Breast epithelium (tissue), 4 donors: ENCODE measurements around the gene CADPS. TPM values are rescaled to one million over a fixed set of nuclear protein-coding genes. Genes with fewer than 3 reads are reported as not detected.

Experiments
- DNase-seq, 2 donors: peaks; one replicate each; pipeline ENCODE4 v3.0.0-alpha.2; 2019; ENCODE audit warnings: low spot score in 2 of 2
- H3K27ac ChIP-seq, 2 donors: fragments of 200-600 bp; sonication (generic) in 1 of 2; one replicate each; pipeline ENCODE4 v1.5.1; 2016 to 2019; ENCODE audit warnings: mild to moderate bottlenecking in 1 of 2
- H3K27me3 ChIP-seq, 2 donors: fragments of 200-600 bp; sonication (generic) in 1 of 2; one replicate each; pipeline versions ENCODE4 v1.5.1 to v1.6.0; 2017 to 2019; ENCODE audit warnings: control low read depth in 1 of 2, mild to moderate bottlenecking in 1 of 2
- H3K36me3 ChIP-seq: fragments of 200-600 bp; one replicate; pipeline ENCODE4 v1.5.1; 2019
- H3K4me1 ChIP-seq, 2 donors: fragments of 200-600 bp; sonication (generic); one replicate each; pipeline ENCODE4 v1.5.1; 2016 to 2019; ENCODE audit warnings: control low read depth in 1 of 2
- H3K4me3 ChIP-seq, 3 donors: fragments of 200-600 bp; sonication (generic); 1 replicate in 2 of 3; 2 replicates in 1 of 3; pipeline ENCODE4 v1.5.1; 2016 to 2019; ENCODE audit warnings: mild to moderate bottlenecking in 3 of 3, moderate library complexity in 2 of 3
- H3K9me3 ChIP-seq, 2 donors: fragments of 200-600 bp; sonication (generic) in 1 of 2; one replicate each; pipeline ENCODE4 v1.5.1; 2016 to 2019; ENCODE audit warnings: control low read depth in 1 of 2
- POLR2A ChIP-seq: fragments of 450-650 bp; IDR thresholded peaks from one replicate; pipeline ENCODE4 v1.6.1; 2016; ENCODE audit warnings: antibody characterized with exemption, mild to moderate bottlenecking, moderate library complexity
- POLR2AphosphoS5 ChIP-seq, 3 donors: sonication (generic); formaldehyde crosslinking; IDR thresholded peaks; one replicate each; pipeline ENCODE4 v1.6.1; 2017; ENCODE audit warnings: antibody characterized with exemption in 3 of 3
- intact Hi-C: fragments of 100-400 bp; cut with DNase I; formaldehyde crosslinking; loops from one replicate; pipeline ENCODE4 v1.15.1; 2023; ENCODE audit warnings: low total_unique reads
- total RNA-seq, 3 donors: library from RNA; depleted of rRNA; stranded (reverse); fragments of >200 nt; gene quantifications; one replicate each; pipeline ENCODE4 v1.1.0, GENCODE V29; 2016
- TF ChIP-seq, protein P1 (sequence below), 3 donors: fragments of 450-650 bp; IDR thresholded peaks; one replicate each; pipeline ENCODE4 v1.5.1; 2016 to 2017; ENCODE audit warnings: antibody characterized with exemption in 3 of 3, mild to moderate bottlenecking in 3 of 3, moderate library complexity in 3 of 3

The CADPS gene
- total RNA-seq, 3 donors from 2014 or later = under 0.01 to 45.8 (median 0.15) TPM

DNA sequence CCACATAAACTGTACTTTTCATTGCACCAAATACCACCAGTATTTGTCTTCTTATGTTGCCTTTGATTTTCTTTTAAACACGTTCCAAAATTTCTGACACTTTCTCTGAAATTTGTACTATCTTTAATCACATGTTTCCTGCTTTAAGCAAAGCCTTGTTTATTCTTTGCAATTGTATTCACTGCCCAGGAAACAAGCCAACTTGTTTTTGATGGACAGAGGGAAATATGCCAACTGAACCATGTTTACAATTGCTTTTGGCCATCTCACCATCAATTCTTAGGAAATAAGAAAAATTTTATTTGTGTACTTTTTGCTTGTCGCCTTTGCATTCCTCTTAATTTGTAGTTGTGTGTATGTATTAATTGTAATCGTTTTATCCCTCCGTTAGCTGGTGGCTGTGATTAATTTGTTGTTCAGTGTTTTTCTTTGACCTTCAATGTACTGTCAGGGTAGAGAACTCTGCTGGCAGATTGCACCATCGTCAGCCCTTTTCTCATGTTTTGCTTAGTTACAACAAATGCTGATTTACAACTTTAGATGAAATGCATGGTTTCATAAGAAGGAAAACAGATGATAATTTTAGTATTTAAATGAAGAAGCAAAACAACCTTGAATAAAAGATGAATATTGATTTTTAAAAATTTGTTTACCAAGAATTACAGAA, 482.5 kb downstream of the CADPS start:
- intact Hi-C loops = no loop called here
- TF ChIP-seq POLR2A (no peak), POLR2AphosphoS5 (IDR thresholded peaks at IDR 0.05) (no peak)
- TF ChIP-seq, protein P1, sequence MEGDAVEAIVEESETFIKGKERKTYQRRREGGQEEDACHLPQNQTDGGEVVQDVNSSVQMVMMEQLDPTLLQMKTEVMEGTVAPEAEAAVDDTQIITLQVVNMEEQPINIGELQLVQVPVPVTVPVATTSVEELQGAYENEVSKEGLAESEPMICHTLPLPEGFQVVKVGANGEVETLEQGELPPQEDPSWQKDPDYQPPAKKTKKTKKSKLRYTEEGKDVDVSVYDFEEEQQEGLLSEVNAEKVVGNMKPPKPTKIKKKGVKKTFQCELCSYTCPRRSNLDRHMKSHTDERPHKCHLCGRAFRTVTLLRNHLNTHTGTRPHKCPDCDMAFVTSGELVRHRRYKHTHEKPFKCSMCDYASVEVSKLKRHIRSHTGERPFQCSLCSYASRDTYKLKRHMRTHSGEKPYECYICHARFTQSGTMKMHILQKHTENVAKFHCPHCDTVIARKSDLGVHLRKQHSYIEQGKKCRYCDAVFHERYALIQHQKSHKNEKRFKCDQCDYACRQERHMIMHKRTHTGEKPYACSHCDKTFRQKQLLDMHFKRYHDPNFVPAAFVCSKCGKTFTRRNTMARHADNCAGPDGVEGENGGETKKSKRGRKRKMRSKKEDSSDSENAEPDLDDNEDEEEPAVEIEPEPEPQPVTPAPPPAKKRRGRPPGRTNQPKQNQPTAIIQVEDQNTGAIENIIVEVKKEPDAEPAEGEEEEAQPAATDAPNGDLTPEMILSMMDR (IDR thresholded peaks at IDR 0.05) = no peak
- Histone ChIP-seq H3K4me3 (no peak overlapping the region), H3K27ac (no peak overlapping the region), H3K4me1 (no peaks in the 10 kb centered on the region), H3K36me3 (no peaks in the 10 kb centered on the region), H3K27me3 (peaks cover 0 to 5% of the 10 kb centered on the region in 2 donors), H3K9me3 (no peaks in the 10 kb centered on the region)
- DNase-seq = no peak

DNA sequence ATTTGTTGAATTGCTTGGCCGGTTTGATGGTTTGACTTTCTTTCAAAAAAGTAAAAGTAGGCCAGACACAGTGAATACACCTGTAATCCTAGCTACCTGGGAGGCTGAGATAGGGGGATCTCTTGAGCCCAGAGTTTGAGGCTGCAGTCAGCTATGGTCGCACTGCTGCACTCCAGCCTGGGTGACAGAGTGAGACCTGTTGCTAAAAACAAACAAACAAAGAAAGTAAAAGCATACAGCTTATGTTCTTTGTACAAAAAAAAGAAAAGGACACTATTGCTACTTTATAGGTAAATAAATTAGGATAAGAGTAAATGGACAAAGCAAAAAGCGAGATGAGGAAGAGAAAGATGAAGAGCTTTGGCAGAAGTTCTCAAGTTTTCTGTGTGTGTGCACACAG, 488.0 kb downstream of the CADPS start:
- intact Hi-C loops = no loop called here
- H3K36me3 ChIP-seq = no peaks in the 10 kb centered on the region
- H3K27ac ChIP-seq = no peak overlapping the region
- H3K27me3 ChIP-seq = peaks cover 0 to 14% of the 10 kb centered on the region in 2 donors
- no peaks in the 10 kb centered on the region for H3K9me3 ChIP-seq
- no peak for DNase-seq
- no peaks in the 10 kb centered on the region for H3K4me1 ChIP-seq
- H3K4me3 ChIP-seq = no peak overlapping the region
- TF ChIP-seq, protein P1 (IDR thresholded peaks at IDR 0.05) = no peak
- TF ChIP-seq POLR2A (no peak), POLR2AphosphoS5 (IDR thresholded peaks at IDR 0.05) (no peak)

DNA sequence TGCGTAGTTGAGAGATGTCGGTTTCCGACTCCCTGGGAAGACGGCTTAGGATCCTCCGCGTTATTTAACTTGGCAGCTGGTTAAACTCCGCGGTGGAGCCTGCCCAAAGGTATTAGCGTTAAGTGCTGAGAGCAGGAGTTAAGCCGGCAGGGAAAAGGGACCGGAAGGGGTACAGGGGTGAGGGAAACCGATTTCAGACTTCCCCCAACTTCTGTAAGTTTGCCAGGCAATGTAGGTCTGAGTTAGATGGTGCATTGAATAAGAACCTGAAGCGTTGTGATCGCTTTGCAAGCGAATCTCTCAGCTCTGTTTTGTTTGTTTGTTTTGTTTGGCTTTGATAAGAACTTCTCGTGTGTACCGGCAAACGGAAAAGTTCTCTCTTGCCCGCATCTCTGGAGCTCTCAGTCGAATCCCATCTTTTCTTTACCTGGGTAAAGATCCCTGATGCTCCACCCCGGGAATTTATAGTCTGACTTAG, 495.9 kb downstream of the CADPS start:
- intact Hi-C loops = no loop called here
- no peaks in the 10 kb centered on the region for H3K9me3 ChIP-seq
- TF ChIP-seq, protein P1 (IDR thresholded peaks at IDR 0.05) = no peak
- TF ChIP-seq POLR2A (no peak), POLR2AphosphoS5 (IDR thresholded peaks at IDR 0.05) (no peak)
- no peak overlapping the region for H3K4me3 ChIP-seq
- peaks cover 0 to 87% of the 10 kb centered on the region in 2 donors for H3K27me3 ChIP-seq
- peaks cover 0 to 3% of the 10 kb centered on the region in 2 donors for H3K4me1 ChIP-seq
- no peaks in the 10 kb centered on the region for H3K36me3 ChIP-seq
- no peak for DNase-seq
- no peak overlapping the region for H3K27ac ChIP-seq

DNA sequence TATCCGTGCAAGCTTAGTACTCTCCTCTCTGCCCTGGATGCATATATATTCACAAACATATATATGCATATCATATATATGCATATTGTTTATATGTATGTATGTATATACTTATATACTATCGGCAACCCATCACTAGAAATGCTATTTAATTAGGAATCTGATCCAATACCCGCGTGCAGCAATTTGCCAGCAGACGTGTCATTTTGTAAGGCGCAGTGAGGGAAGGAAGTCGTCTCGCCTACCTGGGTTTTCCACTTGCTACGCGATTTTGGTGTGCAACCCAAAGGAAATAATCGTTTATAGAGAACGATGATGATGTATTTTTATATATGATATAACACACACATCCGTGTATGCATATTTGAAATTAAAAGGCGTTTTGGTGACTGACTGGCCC, 496.3 kb downstream of the CADPS start:
- peaks cover 0 to 5% of the 10 kb centered on the region in 2 donors for H3K4me1 ChIP-seq
- H3K36me3 ChIP-seq = no peaks in the 10 kb centered on the region
- no peak overlapping the region for H3K4me3 ChIP-seq
- H3K27me3 ChIP-seq = peaks cover 0 to 91% of the 10 kb centered on the region in 2 donors
- intact Hi-C loops = no loop called here
- TF ChIP-seq POLR2A (no peak), POLR2AphosphoS5 (IDR thresholded peaks at IDR 0.05) (no peak)
- TF ChIP-seq, protein P1 (IDR thresholded peaks at IDR 0.05) = no peak
- H3K27ac ChIP-seq = no peak overlapping the region
- H3K9me3 ChIP-seq = no peaks in the 10 kb centered on the region
- no peak for DNase-seq

DNA sequence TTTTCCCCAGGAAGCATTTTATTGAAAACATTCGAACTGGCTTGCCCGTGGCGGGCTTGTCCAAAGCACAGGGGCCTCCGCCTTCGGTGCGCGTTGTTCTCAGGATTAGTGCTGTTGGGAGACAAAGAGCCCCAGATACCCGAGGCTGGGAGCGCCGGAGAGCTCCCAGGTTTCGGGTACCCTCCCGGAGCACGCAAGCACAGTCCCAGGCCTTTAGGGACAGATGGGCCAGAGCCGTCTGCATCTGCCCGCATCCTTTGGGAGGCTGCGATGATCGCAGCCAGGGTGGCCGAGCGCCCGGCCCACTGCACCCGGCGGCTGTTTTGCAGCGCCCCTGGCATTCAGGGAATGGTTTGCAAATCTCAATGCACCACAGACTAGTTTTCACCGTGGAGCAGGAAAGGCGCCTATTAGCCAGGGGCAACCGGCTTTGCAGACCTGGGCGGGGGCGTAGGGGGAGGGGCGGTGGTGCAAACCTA, 496.9 kb downstream of the CADPS start:
- no peaks in the 10 kb centered on the region for H3K9me3 ChIP-seq
- H3K27ac ChIP-seq = no peak overlapping the region
- TF ChIP-seq, protein P1 (IDR thresholded peaks at IDR 0.05) = no peak
- TF ChIP-seq POLR2AphosphoS5 (IDR thresholded peaks at IDR 0.05) (no peak), POLR2A (no peak)
- intact Hi-C loops = no loop called here
- no peaks in the 10 kb centered on the region for H3K36me3 ChIP-seq
- H3K4me1 ChIP-seq = peaks cover 0 to 5% of the 10 kb centered on the region in 2 donors
- H3K27me3 ChIP-seq = peaks cover 0 to 97% of the 10 kb centered on the region in 2 donors
- no peak for DNase-seq
- H3K4me3 ChIP-seq = peak overlapping the region in 1 of 3 donors; percentile 20
